Effector CD4-positive, alpha-beta T cell (primary cell): ENCODE results near the gene LDLRAD3.

Source experiments
- DNase-seq: peaks from one replicate; pipeline ENCODE4 v3.0.0-alpha.2; 2020

The LDLRAD3 gene

GRCh38 chr11:36224209-36224882 lies 280.5 kb downstream of the LDLRAD3 start:
- DNase-seq, result no peak

GRCh38 chr11:36227044-36227443 lies 283.2 kb downstream of the LDLRAD3 start:
- DNase-seq, result no peak

- DNase-seq, result no peak
These were observed 284.8 kb downstream of the LDLRAD3 start for GRCh38 chr11:36228689-36229088.

- no peak for DNase-seq
These were observed 285.3 kb downstream of the LDLRAD3 start for GRCh38 chr11:36229091-36229705.

- no peak for DNase-seq
These were observed 287.2 kb downstream of the LDLRAD3 start for GRCh38 chr11:36230779-36231699.

GRCh38 chr11:36233204-36233603 lies 289.3 kb downstream of the LDLRAD3 start:
- DNase-seq, result no peak

- DNase-seq, result no peak
These were observed 291.0 kb downstream of the LDLRAD3 start for GRCh38 chr11:36234825-36235224.

- no peak for DNase-seq
These were observed 291.9 kb downstream of the LDLRAD3 start for GRCh38 chr11:36235750-36236149.

- DNase-seq, result no peak
These were observed 293.5 kb downstream of the LDLRAD3 start for GRCh38 chr11:36237391-36237790.

- DNase-seq, result no peak
These were observed 294.3 kb downstream of the LDLRAD3 start for GRCh38 chr11:36238036-36238631.

GRCh38 chr11:36238881-36239280 lies 295.0 kb downstream of the LDLRAD3 start:
- DNase-seq, result no peak

GRCh38 chr11:36239636-36240035 lies 295.8 kb downstream of the LDLRAD3 start:
- DNase-seq, result no peak

GRCh38 chr11:36240173-36240572 lies 296.3 kb downstream of the LDLRAD3 start:
- DNase-seq, result no peak

- no peak for DNase-seq
These were observed 296.9 kb downstream of the LDLRAD3 start for GRCh38 chr11:36240801-36241200.

- no peak for DNase-seq
These were observed 297.6 kb downstream of the LDLRAD3 start for GRCh38 chr11:36241497-36241896.

- no peak for DNase-seq
These were observed 299.8 kb downstream of the LDLRAD3 start for GRCh38 chr11:36243641-36244040.

- DNase-seq, result no peak
These were observed 303.6 kb downstream of the LDLRAD3 start for GRCh38 chr11:36247493-36247892.

GRCh38 chr11:36248436-36248835 lies 304.6 kb downstream of the LDLRAD3 start:
- DNase-seq, result no peak

GRCh38 chr11:36249246-36249645 lies 305.4 kb downstream of the LDLRAD3 start:
- no peak for DNase-seq

GRCh38 chr11:36251823-36252222 lies 308.0 kb downstream of the LDLRAD3 start:
- DNase-seq, result no peak

- no peak for DNase-seq
These were observed 309.4 kb downstream of the LDLRAD3 start for GRCh38 chr11:36253238-36253637.

GRCh38 chr11:36254713-36255112 lies 310.9 kb downstream of the LDLRAD3 start:
- DNase-seq, result no peak

- DNase-seq, result no peak
These were observed 313.5 kb downstream of the LDLRAD3 start for GRCh38 chr11:36257351-36257750.
